ENCODE results near the gene ZNF136.
A peak's percentile ranks its signal among the peaks of the same experiment; 100 is the strongest.

The ZNF136 gene

DNA sequence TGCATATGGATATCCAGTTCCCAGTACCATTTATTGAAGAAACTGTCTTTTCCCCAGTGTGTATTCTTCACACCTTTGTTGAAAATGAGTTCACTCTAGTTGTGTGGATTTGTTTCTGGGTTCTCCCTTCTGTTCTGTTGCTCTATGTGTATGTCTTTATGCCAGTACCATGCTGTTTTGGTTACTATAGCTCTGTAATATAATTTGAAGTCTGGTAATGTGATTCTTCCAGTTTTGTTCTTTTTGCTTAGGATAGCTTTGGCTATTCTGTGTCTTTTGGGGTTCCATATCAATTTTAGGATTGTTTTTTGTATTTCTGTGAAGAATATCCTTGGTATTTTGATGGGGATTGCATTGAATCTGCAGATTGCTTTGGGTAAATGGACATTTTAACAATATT is 35.2 kb downstream of the ZNF136 start:
- Histone ChIP-seq H2BK15ac (ENCODE audit: low read depth, poor library complexity, severe bottlenecking) (no peak overlapping the region), H2BK120ac (ENCODE audit: low read depth, low read length) (no peak overlapping the region), H3K27ac (ENCODE audit: low read length, poor library complexity, severe bottlenecking) (no peak overlapping the region), H3K9me3 (ENCODE audit: control insufficient read depth, low read length) (peaks cover 84% of the 10 kb centered on the region), H3K14ac (ENCODE audit: low read length in 2 of 2) (no peak overlapping the region), H3K79me1 (replicated peaks; ENCODE audit: low read length, poor library complexity, severe bottlenecking) (peaks cover 7% of the 10 kb centered on the region), H3K4me1 (ENCODE audit: control insufficient read depth, insufficient read depth, low read depth, low read length) (no peaks in the 10 kb centered on the region), H4K91ac (ENCODE audit: low read length) (no peak overlapping the region), H3K27me3 (ENCODE audit: control insufficient read depth in 1 of 2, insufficient read depth in 1 of 2, low read length in 2 of 2) (no peaks in the 10 kb centered on the region), H2AK5ac (ENCODE audit: low read length, severe bottlenecking) (no peak overlapping the region), H3K23ac (ENCODE audit: low read length in 2 of 2) (no peak overlapping the region), H3K4me2 (ENCODE audit: low read length, poor library complexity, severe bottlenecking) (no peak overlapping the region), H2AFZ (ENCODE audit: low read depth, low read length) (no peak overlapping the region), H3K36me3 (ENCODE audit: control insufficient read depth in 1 of 2, insufficient read depth in 2 of 2, low read depth in 1 of 2, low read length in 2 of 2) (peaks cover 0 to 13% of the 10 kb centered on the region in 2 experiments), H3K4ac (ENCODE audit: low read depth in 1 of 2, low read length in 2 of 2) (no peak overlapping the region), H4K8ac (ENCODE audit: low read length) (no peak overlapping the region), H2BK5ac (ENCODE audit: low read depth, low read length, poor library complexity, severe bottlenecking) (no peak overlapping the region), H3K4me3 (ENCODE audit: insufficient read depth in 1 of 2, low read depth in 1 of 2, low read length in 2 of 2) (peak overlapping the region in 1 of 2 experiments; percentile 21), H3K18ac (ENCODE audit: low read depth in 1 of 2, low read length in 2 of 2) (no peak overlapping the region), H2BK12ac (ENCODE audit: low read length in 2 of 2) (no peak overlapping the region), H3K9ac (ENCODE audit: low read length) (no peak overlapping the region)
- no peak for DNase-seq

DNA sequence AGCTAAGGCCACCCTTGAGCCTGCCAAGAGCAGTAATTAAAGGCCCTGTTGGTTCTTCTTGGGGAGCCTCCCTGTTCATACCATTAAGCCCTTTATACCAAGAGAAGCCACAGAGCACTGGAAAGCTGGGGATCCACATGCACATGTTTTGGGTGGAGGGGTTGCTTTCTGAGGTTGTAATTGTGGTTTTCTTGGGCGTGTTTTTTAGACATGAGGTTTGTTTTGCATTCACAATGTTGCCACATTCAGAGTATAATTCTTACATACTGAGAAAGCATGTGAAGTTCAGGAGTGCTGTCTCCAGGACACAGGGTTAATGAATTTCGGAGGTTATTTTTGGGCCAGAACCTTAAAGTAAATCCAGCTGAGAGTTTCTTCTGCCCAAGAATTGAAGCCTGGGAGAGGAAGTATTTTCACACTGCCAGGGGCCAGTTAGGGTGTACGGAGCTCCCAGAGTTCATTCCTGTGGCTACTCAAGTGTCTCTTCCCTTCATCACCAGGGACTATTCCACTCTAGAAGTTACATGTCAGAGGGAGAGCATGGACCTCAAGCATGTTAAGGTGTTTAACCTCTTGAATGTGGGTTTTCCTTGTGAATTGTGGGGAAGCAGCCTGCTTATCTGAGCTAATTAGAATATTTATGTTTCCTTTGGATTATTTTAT is 37.0 kb downstream of the ZNF136 start:
- Histone ChIP-seq H3K4me1 (ENCODE audit: control insufficient read depth, insufficient read depth, low read depth, low read length) (no peaks in the 10 kb centered on the region), H2BK15ac (ENCODE audit: low read depth, poor library complexity, severe bottlenecking) (no peak overlapping the region), H3K9ac (ENCODE audit: low read length) (no peak overlapping the region), H3K4me3 (ENCODE audit: insufficient read depth in 1 of 2, low read depth in 1 of 2, low read length in 2 of 2) (peak overlapping the region in 1 of 2 experiments; percentile 46), H3K9me3 (ENCODE audit: control insufficient read depth, low read length) (peaks cover 84% of the 10 kb centered on the region), H3K36me3 (ENCODE audit: control insufficient read depth in 1 of 2, insufficient read depth in 2 of 2, low read depth in 1 of 2, low read length in 2 of 2) (peaks cover 4 to 5% of the 10 kb centered on the region in 2 experiments), H3K4ac (ENCODE audit: low read depth in 1 of 2, low read length in 2 of 2) (no peak overlapping the region), H3K23ac (ENCODE audit: low read length in 2 of 2) (no peak overlapping the region), H3K14ac (ENCODE audit: low read length in 2 of 2) (no peak overlapping the region), H2BK5ac (ENCODE audit: low read depth, low read length, poor library complexity, severe bottlenecking) (no peak overlapping the region), H2AFZ (ENCODE audit: low read depth, low read length) (no peak overlapping the region), H3K18ac (ENCODE audit: low read depth in 1 of 2, low read length in 2 of 2) (no peak overlapping the region), H2AK5ac (ENCODE audit: low read length, severe bottlenecking) (no peak overlapping the region), H3K4me2 (ENCODE audit: low read length, poor library complexity, severe bottlenecking) (no peak overlapping the region), H3K27ac (ENCODE audit: low read length, poor library complexity, severe bottlenecking) (no peak overlapping the region), H3K79me1 (replicated peaks; ENCODE audit: low read length, poor library complexity, severe bottlenecking) (peaks cover 9% of the 10 kb centered on the region), H2BK12ac (ENCODE audit: low read length in 2 of 2) (no peak overlapping the region), H2BK120ac (ENCODE audit: low read depth, low read length) (no peak overlapping the region), H4K8ac (ENCODE audit: low read length) (no peak overlapping the region), H3K27me3 (ENCODE audit: control insufficient read depth in 1 of 2, insufficient read depth in 1 of 2, low read length in 2 of 2) (no peaks in the 10 kb centered on the region), H4K91ac (ENCODE audit: low read length) (no peak overlapping the region)
- DNase-seq = no peak
- 91% methylated on average over 2 of the region's 3 CpGs for WGBS

DNA sequence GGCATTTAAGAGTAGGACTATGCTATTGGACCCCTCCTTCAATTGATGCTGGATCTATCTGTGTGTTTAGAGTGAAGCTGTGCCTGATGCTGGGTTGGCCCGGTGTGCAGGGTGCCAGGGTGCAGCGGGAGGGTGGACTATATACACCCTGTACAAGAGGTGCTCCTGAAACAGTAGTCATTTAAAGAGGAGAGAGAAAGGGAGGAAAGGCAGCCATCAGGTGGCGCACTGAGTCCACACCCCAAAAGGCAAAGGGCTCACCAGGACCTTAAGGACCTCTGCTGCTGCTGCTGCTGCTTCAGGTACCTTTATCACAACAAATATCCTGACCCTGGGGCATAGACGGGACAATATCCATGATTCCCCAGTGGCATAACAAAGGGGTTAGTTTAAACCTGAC is 39.4 kb downstream of the ZNF136 start:
- Histone ChIP-seq H3K18ac (ENCODE audit: low read depth in 1 of 2, low read length in 2 of 2) (no peak overlapping the region), H4K8ac (ENCODE audit: low read length) (no peak overlapping the region), H2BK120ac (ENCODE audit: low read depth, low read length) (no peak overlapping the region), H3K23ac (ENCODE audit: low read length in 2 of 2) (no peak overlapping the region), H3K27me3 (ENCODE audit: control insufficient read depth in 1 of 2, insufficient read depth in 1 of 2, low read length in 2 of 2) (no peaks in the 10 kb centered on the region), H4K91ac (ENCODE audit: low read length) (no peak overlapping the region), H2AFZ (ENCODE audit: low read depth, low read length) (no peak overlapping the region), H3K4me2 (ENCODE audit: low read length, poor library complexity, severe bottlenecking) (no peak overlapping the region), H3K79me1 (replicated peaks; ENCODE audit: low read length, poor library complexity, severe bottlenecking) (peaks cover 9% of the 10 kb centered on the region), H3K4ac (ENCODE audit: low read depth in 1 of 2, low read length in 2 of 2) (no peak overlapping the region), H3K36me3 (ENCODE audit: control insufficient read depth in 1 of 2, insufficient read depth in 2 of 2, low read depth in 1 of 2, low read length in 2 of 2) (peaks cover 0 to 4% of the 10 kb centered on the region in 2 experiments), H3K27ac (ENCODE audit: low read length, poor library complexity, severe bottlenecking) (no peak overlapping the region), H2BK15ac (ENCODE audit: low read depth, poor library complexity, severe bottlenecking) (no peak overlapping the region), H2AK5ac (ENCODE audit: low read length, severe bottlenecking) (no peak overlapping the region), H2BK12ac (ENCODE audit: low read length in 2 of 2) (no peak overlapping the region), H3K4me3 (ENCODE audit: insufficient read depth in 1 of 2, low read depth in 1 of 2, low read length in 2 of 2) (peak overlapping the region in 1 of 2 experiments; percentile 3), H3K9ac (ENCODE audit: low read length) (no peak overlapping the region), H3K4me1 (ENCODE audit: control insufficient read depth, insufficient read depth, low read depth, low read length) (no peaks in the 10 kb centered on the region), H2BK5ac (ENCODE audit: low read depth, low read length, poor library complexity, severe bottlenecking) (no peak overlapping the region), H3K14ac (ENCODE audit: low read length in 2 of 2) (no peak overlapping the region), H3K9me3 (ENCODE audit: control insufficient read depth, low read length) (peaks cover 82% of the 10 kb centered on the region)
- no peak for DNase-seq
- WGBS = 59% methylated on average over 4 of the region's 4 CpGs

DNA sequence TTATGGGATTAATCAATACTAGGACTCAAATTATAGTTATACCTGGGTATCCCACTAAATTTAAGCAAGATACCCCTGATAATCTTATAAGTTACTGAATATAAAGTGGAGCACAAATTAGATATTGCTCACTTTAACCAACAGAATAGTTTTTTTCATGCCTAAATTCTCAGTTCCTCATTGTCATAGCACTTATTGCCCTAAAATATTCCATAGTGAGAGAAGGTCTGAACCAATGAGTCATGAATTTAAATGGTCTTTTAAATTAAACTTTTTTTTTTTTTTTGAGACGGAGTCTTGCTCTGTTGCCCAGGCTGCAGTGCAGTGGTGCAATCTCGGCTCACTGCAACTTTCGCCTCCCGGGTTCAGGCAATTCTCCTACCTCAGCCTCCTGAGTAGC is 42.4 kb downstream of the ZNF136 start:
- H2BK15ac ChIP-seq (ENCODE audit: low read depth, poor library complexity, severe bottlenecking) = no peak overlapping the region
- no peak overlapping the region for H3K4me3 ChIP-seq (ENCODE audit: insufficient read depth in 1 of 2, low read depth in 1 of 2, low read length in 2 of 2)
- no peak overlapping the region for H2AFZ ChIP-seq (ENCODE audit: low read depth, low read length)
- peaks cover 0 to 14% of the 10 kb centered on the region in 2 experiments for H3K36me3 ChIP-seq (ENCODE audit: control insufficient read depth in 1 of 2, insufficient read depth in 2 of 2, low read depth in 1 of 2, low read length in 2 of 2)
- no peak overlapping the region for H2BK120ac ChIP-seq (ENCODE audit: low read depth, low read length)
- no peak overlapping the region for H4K91ac ChIP-seq (ENCODE audit: low read length)
- no peak overlapping the region for H3K4ac ChIP-seq (ENCODE audit: low read depth in 1 of 2, low read length in 2 of 2)
- H3K23ac ChIP-seq (ENCODE audit: low read length in 2 of 2) = no peak overlapping the region
- peaks cover 86% of the 10 kb centered on the region for H3K9me3 ChIP-seq (ENCODE audit: control insufficient read depth, low read length)
- 98% methylated on average over 4 of the region's 4 CpGs for WGBS
- no peak overlapping the region for H3K4me2 ChIP-seq (ENCODE audit: low read length, poor library complexity, severe bottlenecking)
- H3K27ac ChIP-seq (ENCODE audit: low read length, poor library complexity, severe bottlenecking) = no peak overlapping the region
- DNase-seq = no peak
- H3K9ac ChIP-seq (ENCODE audit: low read length) = no peak overlapping the region
- no peak overlapping the region for H2BK5ac ChIP-seq (ENCODE audit: low read depth, low read length, poor library complexity, severe bottlenecking)
- no peak overlapping the region for H3K14ac ChIP-seq (ENCODE audit: low read length in 2 of 2)
- H3K4me1 ChIP-seq (ENCODE audit: control insufficient read depth, insufficient read depth, low read depth, low read length) = no peaks in the 10 kb centered on the region
- no peaks in the 10 kb centered on the region for H3K27me3 ChIP-seq (ENCODE audit: control insufficient read depth in 1 of 2, insufficient read depth in 1 of 2, low read length in 2 of 2)
- H3K79me1 ChIP-seq (replicated peaks; ENCODE audit: low read length, poor library complexity, severe bottlenecking) = peaks cover 6% of the 10 kb centered on the region
- no peak overlapping the region for H3K18ac ChIP-seq (ENCODE audit: low read depth in 1 of 2, low read length in 2 of 2)
- H2BK12ac ChIP-seq (ENCODE audit: low read length in 2 of 2) = no peak overlapping the region
- no peak overlapping the region for H4K8ac ChIP-seq (ENCODE audit: low read length)
- no peak overlapping the region for H2AK5ac ChIP-seq (ENCODE audit: low read length, severe bottlenecking)
